HG03520 (cell line): ENCODE measurements around the gene ZNF653.
"Not testable (repeated sequence)": the region's sequence is repeated elsewhere in the genome, so short reads cannot be mapped to it uniquely, and the experiment has no call there.

Experiments
- ATAC-seq: cut with Tn5 transposase; IDR thresholded peaks from one replicate; pipeline ENCODE4 v1.9.1; 2021; ENCODE audit warnings: mild to moderate bottlenecking, moderate library complexity; ENCODE audit not compliant: unreplicated experiment

Gene ZNF653

DNA sequence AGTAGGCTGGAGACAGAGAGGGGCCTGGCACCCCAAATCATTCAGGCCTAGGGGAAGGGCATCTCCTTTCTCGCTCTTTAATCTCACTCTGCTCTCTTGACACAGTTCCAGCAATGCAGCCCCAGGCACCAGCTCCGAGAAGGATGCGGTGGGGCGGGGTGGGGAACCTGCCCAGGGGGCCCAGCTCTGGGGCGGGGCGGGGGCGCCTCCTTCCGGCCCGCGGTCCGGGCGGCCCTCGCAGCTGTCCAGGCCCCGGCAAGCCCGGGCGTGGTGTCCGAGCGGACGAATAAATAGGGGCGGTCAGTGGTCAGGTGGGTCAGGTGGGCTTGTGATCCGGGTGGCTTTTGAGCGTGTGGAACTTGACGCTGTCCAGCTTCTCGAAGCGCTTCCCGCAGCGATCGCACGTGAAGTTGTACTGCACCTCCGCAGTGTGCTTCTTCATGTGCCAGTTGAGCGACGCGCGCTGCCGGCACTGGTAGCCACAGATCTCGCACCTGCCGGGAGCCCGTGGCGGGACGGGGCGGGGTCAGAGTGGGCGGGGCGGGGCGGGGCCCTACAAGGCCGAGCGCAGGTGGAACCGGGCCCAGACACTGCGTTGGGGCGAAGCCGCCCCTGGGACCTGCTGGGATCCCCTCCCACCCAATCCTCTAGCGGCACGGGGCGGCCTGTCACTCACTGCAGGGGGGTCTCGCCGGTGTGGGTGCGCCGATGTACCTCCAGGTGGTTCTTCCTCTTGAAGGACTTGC is 22.1 kb downstream of the ZNF653 start:
- no peak for ATAC-seq

- peak; percentile 52 for ATAC-seq
Measured at GRCh38 chr19:11482384-11483050, 23.1 kb downstream of the ZNF653 start.

DNA sequence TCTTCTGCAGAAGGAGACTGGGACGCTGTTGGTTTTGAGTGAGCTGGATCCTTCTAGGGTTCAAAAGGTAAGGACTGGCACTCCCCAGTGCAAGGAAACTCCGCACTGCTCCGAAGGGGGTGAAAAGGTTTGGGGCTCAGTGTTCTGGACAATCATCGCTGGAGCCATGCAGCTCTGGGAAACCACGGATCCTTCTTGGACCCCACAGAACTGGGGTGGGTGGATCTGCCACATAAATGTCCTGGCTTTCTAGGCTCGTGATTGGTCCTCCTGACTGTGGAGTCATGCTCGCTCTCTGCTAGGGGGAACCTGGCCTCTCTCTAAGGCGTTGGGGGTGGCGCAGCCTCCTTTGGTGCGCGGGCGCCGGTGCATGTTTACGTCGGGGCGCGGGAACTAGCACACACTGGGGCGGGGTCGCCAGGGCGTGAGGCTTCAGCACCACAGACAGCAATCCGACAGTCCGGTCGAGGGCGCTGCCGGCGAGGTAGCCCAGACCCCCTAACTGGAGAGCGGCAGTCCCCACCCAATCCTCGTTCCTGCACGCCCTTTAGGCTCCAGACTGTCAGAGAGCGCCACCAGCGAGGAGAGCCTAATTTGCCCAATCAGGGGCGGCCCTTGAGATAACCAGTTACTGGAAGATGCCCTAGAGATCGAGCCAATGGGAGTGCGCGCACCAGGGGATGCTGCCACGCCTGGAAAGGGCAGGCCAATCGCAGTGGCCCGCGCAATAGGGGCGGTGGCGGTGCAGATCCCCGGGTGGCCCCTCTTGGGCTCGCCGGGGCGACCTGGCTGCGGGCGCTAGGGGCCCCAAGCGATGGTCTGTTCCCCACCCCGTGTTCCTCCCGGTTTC is 23.9 kb downstream of the ZNF653 start:
- ATAC-seq, result peak; percentile 54

DNA sequence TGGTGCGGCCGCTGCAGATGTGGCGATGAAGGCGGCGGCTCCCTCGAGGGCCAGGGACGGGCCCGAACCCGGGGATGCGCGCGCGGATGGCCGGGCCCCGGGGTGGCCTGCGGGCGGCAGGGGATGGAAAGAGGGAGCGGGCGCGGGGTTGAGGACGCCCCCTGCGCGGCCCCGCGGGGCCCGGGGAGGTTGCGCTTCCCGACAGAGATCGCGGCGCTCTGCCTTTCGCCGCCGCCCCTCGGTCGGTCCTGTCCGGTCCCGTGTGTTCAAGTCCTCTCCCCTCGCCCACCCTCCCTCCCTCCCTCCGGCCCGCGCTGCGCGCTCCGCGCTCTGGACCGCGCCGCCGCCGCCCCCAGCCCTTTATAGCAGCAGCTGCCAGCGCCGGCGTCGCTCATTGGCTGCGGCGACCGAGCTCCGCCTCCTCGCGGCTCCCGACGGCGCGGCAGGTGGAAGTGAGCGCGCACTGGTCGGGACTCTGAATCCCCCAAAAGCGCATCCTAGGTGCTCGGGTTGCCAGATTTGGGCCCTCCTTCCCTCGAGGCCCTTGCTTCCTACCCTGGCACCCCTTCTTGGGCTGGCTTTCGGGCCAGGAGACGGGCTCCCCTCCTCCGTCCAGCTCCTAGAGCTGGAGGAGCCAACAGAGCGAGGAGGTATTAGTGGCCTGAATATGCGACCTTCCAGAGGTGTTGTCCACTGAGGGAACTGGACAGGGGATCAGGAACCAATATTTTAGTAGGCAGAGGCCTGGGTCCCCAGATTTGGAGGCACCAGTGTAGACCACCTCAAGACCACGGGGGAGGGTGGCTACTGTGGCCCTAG is 24.7 kb downstream of the ZNF653 start, which contains the start of gene ELAVL3:
TSS of gene ELAVL3 (minus strand) at position 332 of the 819 bp plus-strand sequence. CDS start 438 bp downstream, outside the sequence.
- ATAC-seq, result no peak

DNA sequence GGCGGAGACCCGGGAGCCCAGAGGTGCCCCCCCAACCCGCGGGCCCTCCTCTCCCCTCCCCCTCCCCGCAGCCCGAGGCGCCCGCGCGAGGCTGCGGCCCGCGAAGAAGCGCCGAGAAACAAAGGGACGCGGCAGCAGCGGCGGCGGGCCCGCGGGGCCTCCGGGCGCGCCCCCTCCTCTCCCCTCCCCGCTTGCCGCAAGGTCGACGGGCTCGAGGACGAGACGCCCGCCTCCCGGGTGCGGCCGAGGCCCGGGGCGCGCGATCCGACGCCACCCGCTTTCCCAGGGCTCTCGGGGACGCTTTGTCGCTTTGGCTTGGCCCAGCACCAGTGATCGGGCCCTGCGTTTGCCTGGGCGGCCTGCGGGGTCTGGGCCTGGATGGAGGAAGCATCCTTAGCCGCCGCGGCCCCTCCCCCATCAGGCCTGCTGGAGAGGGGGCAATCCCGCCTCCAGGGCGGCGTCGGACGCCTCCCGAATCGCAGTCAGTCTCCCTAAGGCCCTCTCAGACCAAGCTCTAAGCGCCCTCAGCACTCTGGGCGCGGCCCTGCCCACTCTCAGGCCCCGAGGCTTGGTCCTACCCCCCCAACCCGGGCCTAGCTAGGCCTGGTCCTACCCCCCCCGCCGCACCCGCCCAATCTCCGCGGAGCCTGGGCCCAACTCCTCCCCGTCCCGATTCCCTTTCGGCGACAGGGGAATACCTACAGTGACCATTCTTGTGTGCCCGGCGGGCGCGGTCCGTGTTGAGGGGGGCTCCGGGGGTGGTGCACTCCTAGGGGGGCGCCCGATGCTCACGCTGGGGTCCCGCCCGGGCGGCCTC is 25.5 kb downstream of the ZNF653 start:
- ATAC-seq, result no peak

DNA sequence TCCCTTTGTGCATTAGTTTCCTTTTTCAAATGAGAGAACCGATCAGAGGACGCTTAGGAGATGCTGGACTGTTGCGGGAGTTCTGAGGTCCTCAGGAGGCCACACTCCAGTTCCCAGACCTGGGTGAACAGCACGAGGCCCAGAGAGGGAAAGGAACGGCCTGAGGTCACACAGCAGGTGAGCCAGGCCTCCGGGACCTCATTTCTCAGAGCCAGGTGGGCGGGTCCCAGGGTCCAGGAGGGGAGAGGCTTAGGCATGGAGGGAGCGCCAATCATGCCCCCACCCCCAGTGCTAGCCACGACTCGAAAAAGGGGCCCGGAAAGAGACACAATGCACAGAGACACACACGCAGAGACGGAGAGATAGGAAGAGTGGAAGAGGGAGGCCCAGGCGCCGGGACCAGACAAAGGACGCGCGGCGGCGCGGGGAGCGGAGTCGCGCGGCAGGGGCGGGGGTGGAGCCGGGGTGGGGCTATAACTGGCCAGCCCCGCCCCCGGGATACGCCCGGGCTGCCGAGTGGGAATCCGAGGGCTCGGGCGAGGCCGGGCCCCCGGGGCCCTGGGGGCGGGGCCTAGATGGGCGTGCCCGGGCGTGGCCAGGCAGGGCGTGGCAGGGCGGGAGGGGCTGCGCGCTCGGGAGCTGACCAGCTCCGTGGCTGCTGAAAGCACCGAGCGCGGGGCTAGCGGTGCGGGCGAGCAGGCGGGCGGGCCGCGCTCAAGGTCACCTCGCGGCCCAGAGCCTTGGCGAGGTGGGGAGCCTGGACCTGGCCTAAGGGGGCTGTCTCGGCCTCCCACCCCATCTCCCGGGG is 26.3 kb downstream of the ZNF653 start:
- ATAC-seq, result no peak

DNA sequence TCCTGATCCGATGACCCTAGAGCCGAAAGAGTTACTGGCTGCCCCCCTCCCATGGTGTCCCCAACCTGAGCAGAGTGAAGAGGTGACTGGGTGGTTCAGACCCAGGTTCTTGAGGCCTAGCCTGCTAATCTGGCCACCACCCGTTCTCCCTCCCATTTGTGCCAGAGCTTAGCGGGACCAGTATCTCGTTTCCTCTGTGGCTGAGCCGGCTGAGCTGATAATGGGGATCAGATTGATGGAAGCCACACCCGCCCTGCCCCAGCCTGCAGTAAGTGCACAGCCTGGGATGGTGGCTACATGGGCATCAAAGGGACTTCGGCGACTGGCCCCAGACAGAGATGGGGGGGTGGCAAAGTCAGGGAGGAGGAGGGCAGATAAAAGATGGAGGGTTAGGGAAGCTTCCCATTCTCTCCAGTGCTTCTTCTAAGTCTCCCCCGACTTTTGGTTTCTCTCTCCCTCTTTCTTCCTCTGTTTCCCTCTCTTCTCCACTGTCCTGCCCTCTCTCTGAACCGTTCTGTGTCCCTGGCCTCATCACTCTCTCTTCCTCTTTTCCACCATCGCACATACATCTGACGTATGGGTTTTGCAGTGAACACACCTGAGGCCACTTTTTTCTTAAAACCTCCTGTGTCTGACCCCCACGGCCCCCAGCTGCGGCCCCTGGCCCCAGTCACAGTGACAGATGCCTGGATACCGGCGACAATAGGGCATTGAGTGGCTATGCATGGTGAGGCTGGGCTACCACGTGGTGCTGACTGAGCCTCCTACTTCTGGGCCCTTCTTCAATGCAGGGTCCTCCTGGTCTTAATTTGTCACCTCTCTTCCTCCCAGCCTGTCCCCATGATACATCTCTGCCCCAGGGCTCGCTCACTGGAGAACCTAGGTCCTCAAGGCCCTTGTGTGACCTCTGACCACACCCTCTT is 27.2 kb downstream of the ZNF653 start:
- ATAC-seq, result no peak

DNA sequence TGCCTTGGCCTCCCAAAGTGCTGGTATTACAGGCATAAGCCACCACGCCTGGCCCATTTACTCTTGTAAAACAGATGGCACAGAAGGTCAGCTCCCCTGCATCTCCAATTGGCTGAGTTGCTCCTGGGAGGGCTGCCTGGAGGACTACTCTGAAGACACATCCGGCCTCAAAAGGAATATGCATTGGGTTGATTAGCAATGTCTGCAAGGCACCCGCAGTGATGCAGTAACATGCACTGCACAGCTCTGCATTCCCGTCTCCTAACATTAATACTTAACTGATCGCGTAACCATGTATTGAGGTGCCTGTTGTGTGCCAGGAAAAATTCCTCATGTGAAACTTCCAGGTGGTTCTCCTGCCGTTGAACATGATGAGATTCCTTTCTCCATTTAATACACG is 29.8 kb downstream of the ZNF653 start:
- ATAC-seq, result no peak

- ATAC-seq, result not testable (repeated sequence)
Measured at GRCh38 chr19:11475343-11475742, 30.3 kb downstream of the ZNF653 start.

DNA sequence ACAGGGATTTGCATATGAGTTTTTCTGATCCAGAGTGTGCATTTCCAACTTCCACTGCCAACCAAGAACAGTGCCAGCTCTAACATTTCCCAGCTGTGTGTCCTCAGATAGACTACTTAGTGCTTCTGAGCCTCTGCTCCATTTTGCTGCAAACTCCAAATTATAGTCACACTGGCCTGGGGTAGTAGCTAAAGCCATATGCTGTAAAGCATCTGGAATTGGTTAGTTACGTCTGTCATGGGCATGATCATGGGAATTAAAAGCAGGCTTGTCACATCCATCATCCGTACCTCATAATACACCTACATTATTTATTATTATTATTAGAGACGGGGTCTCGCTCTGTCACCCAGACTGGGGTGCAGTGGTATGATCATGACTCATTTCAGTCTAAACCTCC is 31.9 kb downstream of the ZNF653 start:
- no peak for ATAC-seq

DNA sequence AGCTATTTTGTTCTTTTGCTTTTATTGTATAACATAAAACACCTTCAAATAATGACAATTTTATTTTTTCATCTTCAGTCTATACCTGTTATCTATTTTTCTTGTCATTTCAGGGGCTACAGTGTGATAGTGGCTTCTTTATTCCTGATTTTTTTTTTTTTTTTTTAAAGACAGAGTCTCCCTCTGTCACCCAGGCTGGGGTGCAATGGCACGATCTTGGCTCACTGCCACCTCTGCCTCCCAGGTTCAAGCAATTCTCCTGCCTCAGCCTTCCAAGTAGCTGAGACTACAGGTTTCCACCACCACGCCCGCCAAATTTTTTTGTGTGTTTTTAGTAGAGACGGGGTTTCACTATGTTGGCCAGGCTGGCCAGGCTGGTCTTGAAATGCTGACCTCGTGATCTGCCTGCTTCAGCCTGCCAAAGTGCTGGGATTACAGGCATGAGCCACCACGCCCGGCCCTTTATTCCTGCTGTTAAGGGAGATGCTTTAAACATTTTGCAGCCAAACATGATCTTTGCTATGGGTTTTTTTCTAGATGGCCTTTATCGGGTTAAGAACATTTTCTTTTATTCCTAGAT is 37.3 kb downstream of the ZNF653 start:
- ATAC-seq, result not testable (repeated sequence)

GRCh38 chr19:11465600-11465999 is 40.0 kb downstream of the ZNF653 start:
- no peak for ATAC-seq

GRCh38 chr19:11464333-11465265 is 41.0 kb downstream of the ZNF653 start:
- ATAC-seq, result no peak

DNA sequence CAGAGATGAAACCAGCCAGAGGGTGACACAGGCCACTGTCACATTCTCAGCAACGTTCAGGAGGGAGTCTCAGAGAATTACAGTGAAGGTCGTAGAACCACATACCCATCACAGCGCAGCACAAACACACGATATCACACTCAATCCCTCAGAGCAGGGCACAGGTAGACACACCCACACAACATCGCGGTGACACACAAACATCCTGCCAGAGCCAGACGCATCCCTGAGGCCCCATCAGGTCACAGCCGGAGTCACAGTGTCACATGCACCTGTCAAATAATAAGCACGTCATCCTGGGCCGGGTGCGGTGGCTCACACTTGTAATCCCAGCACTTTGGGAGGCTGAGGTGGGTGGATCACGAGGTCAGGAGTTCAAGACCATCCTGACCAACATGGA is 42.2 kb downstream of the ZNF653 start:
- no peak for ATAC-seq

DNA sequence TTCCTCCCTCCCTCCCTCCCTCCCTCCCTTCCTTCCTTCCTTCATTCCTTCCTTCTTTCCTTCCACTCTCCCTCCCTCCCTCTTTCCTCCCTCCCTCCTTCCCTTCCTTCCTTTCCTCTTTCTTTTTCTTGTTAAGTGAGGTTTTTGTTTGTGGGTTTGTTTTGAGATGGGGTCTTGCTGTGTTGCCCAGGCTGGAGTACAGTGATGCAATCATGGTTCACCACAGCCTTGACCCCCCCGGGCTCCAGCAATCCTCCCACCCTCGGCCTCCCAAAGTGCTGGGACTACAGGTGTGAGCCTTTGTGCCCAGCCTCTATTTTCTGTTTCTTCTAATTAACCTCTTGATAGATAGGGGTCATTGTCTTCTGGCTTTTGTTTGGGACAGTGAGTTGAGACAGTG is 44.2 kb downstream of the ZNF653 start:
- no peak for ATAC-seq

GRCh38 chr19:11460207-11460606 is 45.4 kb downstream of the ZNF653 start:
- ATAC-seq, result no peak
